Measurements from ENCODE around the gene UNC119.

DNA sequence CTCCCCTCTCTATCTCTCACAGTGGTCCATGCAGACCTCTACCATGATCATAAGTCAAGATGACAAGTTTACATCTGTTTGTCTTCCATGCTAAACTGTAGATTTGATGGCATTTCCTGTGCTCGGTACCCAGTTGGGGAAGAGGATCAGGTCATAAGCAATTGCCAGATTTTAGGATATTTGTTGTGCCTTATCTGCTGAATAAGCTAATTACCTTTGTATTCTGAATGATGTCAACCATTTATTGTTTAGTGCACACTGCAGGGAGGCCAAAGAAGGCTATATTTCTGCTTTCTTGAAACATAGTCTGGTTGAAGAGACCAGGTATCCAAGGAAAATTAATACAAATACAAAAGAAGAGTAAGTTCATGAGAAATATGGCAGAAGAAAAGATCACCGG, 30.1 kb upstream of the UNC119 start:
- TF ChIP-seq, protein P1, sequence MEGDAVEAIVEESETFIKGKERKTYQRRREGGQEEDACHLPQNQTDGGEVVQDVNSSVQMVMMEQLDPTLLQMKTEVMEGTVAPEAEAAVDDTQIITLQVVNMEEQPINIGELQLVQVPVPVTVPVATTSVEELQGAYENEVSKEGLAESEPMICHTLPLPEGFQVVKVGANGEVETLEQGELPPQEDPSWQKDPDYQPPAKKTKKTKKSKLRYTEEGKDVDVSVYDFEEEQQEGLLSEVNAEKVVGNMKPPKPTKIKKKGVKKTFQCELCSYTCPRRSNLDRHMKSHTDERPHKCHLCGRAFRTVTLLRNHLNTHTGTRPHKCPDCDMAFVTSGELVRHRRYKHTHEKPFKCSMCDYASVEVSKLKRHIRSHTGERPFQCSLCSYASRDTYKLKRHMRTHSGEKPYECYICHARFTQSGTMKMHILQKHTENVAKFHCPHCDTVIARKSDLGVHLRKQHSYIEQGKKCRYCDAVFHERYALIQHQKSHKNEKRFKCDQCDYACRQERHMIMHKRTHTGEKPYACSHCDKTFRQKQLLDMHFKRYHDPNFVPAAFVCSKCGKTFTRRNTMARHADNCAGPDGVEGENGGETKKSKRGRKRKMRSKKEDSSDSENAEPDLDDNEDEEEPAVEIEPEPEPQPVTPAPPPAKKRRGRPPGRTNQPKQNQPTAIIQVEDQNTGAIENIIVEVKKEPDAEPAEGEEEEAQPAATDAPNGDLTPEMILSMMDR (conservative IDR thresholded peaks at IDR 0.05; ENCODE audit: low read depth, low read length), result no peak
- TF ChIP-seq EZH2 (IDR thresholded peaks at IDR 0.05; ENCODE audit: low read length, unreplicated experiment) (no peak), EZH2phosphoT487 (IDR thresholded peaks at IDR 0.05; ENCODE audit: borderline replicate concordance, low read length) (no peak)
